ENCODE measurements around the gene EML1.

The EML1 gene

GRCh38 chr14:99910337-99911309, 117.4 kb downstream of the EML1 start:
- no peak for DNase-seq

GRCh38 chr14:99915305-99916090, 122.3 kb downstream of the EML1 start:
- no peak for DNase-seq

DNA sequence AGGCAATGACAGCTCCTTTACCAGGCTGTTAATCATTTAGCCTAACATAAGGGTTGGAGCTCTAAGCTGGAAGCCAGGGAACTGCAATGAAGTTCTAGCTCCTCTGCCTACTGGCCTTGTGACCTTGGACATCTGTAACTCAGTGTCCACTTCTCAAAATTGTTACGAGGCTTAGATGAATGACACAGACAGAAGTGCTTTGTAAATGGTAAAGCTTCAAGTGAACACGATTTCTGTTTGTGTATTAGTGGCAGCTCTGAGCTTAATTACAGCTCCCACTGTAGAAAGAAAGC, 122.8 kb downstream of the EML1 start:
- DNase-seq, result no peak

GRCh38 chr14:99918781-99919180, 125.6 kb downstream of the EML1 start:
- no peak for DNase-seq

DNA sequence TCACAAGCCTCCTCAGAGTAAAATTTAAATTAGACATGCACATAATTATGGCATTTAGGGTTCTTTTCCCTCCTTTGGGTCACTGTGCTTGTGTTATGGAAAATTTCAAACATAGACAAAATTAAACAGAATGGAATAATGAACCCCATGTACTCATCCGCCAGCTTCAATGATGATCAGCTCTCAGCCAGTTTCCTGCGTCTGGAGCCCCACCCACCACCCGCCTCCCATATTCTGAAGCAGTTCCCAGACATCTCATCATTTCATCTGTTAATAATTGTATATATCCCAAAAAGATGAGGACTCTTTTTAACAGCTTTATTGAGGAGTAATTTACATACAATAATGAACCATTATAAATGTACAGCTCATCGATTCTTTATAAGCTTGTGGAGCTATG, 128.2 kb downstream of the EML1 start:
- no peak for DNase-seq

- DNase-seq, result no peak
Observed at GRCh38 chr14:99924379-99924778, 131.2 kb downstream of the EML1 start.

GRCh38 chr14:99925471-99925870, 132.3 kb downstream of the EML1 start:
- DNase-seq, result no peak

DNA sequence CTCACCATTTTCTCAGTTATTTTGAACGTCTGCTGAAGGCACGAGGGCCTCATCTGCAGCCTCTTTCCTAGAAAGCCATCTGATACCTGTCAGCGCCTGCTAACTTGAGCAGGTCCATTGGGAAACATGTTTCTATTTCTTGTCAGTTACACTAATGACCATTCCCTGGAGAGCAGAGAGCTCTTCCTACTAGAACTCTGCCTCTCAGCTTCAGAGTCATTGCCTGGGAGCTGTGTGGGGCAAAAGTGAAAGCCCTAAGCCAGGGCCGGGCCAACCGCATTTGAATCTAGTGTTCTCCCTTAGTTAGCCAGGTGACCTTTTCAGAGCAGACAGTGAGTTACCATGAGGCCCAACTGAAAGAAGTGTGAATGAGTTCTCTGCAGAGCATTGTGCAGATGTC, 135.8 kb downstream of the EML1 start:
- DNase-seq, result no peak

DNA sequence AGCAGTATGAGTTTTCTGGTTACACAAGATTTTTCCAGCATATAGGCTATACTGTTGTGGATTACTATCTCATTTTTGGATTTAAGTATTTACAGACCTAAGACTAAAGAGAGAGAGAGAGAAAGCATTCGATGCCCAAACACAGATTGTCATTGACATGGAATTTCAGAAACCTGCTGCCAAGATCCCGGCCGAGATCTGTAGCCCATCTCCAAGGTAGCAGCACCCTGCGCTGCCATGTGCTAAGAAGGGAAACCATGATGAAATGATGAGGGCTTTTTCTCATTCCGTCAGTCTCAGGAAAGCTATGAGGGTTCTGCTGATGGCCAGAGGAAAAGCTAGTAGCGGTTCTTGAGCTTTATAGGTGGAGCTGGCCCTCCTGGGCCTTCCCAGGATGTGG, 136.4 kb downstream of the EML1 start:
- DNase-seq, result no peak

DNA sequence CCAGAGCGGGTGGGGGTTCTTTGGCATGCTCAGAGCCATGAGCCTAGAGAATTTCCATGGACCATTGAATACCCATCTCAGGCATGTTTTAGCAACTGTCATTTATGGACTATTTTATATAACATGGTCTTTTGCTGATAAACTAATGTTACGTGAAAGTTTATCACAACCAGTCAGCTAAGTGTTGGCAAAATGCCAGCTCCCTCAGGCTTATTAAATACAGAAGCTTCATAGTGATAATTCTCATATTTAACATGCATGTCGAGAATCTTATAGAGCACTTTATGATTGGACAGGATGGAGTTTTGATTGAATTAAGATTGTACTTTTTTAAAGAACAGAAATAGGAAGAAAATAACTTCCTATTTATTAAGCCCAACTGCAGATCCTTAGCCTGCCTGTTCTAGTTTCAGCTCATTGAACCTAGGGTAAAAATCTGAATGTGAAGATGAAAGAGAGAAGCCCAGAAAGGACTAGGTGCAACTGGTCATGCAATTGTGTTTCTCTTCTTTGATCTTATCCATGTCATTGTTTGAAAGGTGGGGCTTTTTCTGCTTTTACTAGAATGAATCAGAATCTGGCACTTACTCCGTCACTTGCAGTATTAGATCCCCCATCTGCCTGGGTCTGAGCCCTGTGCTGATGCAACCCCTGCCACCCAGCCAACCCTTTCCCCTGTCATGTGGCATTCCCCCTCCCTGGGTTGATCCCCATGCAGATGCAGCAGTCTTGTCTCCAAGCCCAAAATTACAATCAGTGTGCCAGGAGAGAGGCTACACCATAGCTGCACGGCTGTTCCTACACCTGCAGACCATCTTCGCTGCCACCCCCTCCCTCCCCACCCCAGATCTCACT, 137.4 kb downstream of the EML1 start:
- no peak for DNase-seq

- no peak for DNase-seq
Observed at GRCh38 chr14:99931308-99931707, 138.1 kb downstream of the EML1 start.

GRCh38 chr14:99936056-99936455, 142.8 kb downstream of the EML1 start:
- no peak for DNase-seq

DNA sequence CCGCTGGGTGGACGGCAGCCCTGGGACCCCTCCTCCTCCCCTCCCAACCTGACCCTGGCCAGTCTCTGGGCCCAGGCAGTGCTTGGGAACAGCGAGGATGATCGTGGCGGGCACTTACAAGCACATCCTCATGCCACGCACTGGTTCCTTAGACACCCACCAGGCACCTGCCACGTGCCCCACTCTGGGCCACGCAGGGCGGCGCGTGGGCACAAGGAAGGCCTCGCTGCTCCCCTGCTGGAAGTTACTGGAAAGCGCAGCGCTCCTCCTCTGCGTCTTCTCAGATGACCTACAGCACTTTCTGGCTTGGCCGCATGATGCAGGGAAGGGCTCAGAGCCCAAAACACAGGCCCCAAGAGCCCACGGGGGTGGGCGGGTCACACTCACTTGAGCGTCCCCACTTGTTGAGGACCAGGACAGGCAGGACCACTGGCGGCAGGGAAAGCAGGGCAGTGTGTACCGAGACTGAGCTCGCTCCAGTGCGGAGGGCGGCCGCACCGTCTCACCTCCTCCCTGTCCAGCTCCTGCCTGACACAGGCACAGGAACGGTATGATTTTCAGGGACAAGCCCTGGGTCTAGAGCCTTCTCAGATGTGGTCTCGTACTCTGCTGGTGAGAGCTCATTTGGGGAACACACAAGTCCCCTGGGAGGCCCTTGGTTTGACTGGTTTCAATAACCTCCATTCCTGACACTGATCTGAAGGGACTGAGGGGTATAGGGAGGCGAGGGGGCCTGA, 143.7 kb downstream of the EML1 start:
- DNase-seq, result no peak

DNA sequence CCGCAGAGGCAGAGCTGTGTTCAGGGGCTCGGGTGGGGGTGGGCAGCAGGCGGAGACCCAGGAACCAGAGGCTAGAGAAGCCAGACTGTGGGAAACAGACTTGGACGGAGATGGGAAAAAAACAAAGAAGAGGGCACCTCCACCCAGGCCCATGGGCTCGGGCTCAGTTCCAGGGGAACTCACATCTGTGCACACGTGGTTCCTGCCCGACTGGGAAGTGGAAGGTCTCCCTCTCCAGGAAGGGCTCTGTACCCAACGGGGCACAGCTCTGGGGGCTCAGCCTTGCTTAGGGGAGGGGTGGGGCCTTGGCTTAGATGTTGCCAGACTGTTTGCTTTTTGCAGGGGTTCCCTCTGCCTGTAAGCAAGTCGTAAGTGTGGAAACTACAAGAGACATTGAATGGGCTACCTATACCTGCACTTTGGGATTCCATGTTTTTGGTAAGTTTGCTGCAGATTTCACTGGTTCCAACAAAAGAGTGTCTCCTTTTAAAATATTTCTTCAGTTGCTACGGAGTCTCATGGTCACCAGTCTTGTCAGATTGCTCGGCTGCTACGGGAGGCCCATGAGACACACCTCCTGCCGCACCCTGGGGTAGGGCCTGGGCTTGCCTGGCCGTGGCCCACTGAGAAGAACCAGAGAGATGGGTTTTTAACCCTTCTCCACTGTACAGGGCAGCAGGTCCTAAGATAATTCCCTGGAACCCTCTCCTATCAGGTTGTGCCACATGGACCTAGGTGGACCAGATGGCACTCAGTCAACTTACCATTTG, 144.4 kb downstream of the EML1 start:
- DNase-seq, result no peak

- no peak for DNase-seq
Observed at GRCh38 chr14:99938376-99938775, 145.2 kb downstream of the EML1 start.

DNA sequence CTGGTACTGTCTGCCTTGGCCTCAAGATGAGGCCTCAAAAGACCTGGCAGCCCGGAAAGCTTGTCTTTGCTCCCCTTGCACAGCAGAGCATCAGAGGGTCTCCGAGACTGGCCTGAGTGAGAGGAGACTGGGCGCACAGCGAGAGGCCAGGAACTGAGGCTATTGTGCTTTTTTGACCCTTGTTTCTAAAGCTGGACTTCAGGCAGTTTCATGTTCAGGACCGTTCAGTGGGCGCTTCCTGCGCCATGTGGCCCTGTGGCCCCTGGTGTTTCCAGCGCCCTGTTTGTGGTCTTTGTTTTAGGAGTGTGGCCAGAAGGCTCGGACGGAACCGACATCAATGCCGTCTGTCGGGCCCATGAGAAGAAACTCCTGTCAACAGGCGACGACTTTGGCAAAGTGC, 145.7 kb downstream of the EML1 start:
- DNase-seq, result no peak

DNA sequence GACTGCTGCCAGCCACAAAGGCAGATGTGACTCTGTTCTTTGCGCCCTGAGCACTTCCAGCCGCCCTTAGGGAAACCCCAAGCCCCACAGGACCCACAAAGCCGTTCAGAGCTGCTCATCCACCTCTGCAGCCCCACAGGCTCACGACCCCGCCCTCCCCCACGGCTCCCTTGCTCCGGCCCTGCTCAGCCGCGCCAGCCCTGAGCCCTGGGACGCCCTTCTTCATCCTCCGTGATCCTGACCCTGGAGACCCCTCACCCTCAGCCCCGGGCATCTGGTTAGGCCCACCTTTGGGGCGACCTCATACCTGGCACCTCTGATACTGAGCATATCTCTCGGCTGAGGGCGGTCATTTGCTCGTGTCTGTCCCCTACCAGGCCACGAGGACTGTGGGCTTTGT, 146.2 kb downstream of the EML1 start:
- no peak for DNase-seq

DNA sequence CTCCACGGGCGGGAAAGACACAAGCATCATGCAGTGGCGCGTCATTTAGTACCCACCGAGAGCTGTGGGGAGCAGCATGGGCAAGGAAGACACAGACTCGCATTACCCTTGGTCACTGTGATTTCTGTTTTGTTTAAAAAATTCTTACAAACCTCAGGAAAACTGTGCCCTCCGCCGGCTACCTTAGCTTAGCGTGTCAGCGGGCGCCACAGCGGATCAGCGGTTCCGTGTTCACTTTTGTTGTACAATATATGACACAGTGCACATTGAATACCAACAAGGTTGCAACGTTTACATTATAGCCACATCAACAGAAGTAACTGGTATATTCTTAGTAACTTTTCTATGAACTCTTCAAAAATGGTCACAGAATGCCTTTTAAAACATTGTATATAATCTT, 146.9 kb downstream of the EML1 start:
- no peak for DNase-seq

GRCh38 chr14:99941211-99941610, 148.0 kb downstream of the EML1 start:
- DNase-seq, result no peak

DNA sequence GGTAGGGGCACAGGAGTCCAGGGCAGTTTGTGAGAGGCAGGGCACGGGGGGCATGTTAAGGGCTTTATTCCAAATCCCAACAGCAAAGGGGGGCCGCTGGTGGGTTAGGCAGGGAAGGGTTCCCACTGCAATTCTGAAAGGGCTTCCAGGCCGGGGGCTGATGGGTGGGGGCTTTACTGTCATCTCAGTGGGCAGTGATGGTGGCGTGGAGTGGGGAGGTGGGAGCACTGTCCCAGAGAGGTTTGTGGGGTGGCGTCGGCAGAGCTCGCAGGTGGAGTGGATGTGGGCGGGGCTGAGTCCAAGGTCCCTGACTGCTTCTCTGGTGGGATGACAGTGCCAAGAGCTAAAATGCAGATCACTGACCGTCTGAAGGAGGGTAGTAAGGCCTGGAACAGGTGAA, 150.4 kb downstream of the EML1 start:
- no peak for DNase-seq

DNA sequence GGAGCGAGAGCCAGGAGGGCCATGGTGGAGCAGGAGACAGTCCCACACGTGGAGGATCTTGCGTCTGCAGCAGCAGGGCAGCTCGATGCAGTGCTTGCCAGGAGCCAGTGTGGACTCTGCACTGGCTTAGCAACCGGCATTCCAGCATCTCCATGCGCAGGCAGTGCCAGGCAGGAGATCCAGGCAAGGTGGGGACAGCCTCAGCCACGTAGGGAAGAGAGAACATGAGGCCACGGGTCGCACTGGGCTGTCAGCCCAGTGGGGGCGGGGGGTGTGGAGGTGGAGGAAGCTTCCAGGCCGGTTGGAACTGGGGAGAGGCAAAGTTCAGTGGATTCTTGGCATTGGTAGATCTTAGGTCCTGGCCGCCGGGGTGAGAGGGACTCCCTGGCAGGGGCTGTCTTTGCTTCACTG, 151.0 kb downstream of the EML1 start:
- DNase-seq, result no peak
